Midbrain (tissue), 1 donor: ENCODE results near the gene TST.
A peak's percentile ranks its signal among the peaks of the same experiment; 100 is the strongest.

Experiments
- DNase-seq: peaks from one replicate; lab custom pipeline; 2025; lab: John Stamatoyannopoulos, UW

The TST gene

GRCh38 chr22:37053310-37054055 lies 34.2 kb upstream of the TST start:
- DNase-seq = no peak

- no peak for DNase-seq
These were observed 33.4 kb upstream of the TST start for GRCh38 chr22:37052386-37053309.

- DNase-seq = peak; percentile 74
These were observed 32.4 kb upstream of the TST start, which contains the start of gene KCTD17 for GRCh38 chr22:37051391-37052385. TSS of gene KCTD17 (plus strand) at chr22:37051742. CDS start at chr22:37051761, 19 bp downstream.

GRCh38 chr22:37050913-37051312 lies 31.7 kb upstream of the TST start:
- DNase-seq = no peak

- no peak for DNase-seq
These were observed 30.0 kb upstream of the TST start for GRCh38 chr22:37049224-37049623.

GRCh38 chr22:37048133-37048532 lies 28.9 kb upstream of the TST start:
- no peak for DNase-seq

- no peak for DNase-seq
These were observed 27.8 kb upstream of the TST start for GRCh38 chr22:37047006-37047405.

- no peak for DNase-seq
These were observed 27.3 kb upstream of the TST start for GRCh38 chr22:37046589-37046988.

- DNase-seq = no peak
These were observed 26.7 kb upstream of the TST start for GRCh38 chr22:37045958-37046357.

- DNase-seq = no peak
These were observed 25.7 kb upstream of the TST start for GRCh38 chr22:37044634-37045625.

- DNase-seq = no peak
These were observed 24.7 kb upstream of the TST start for GRCh38 chr22:37043828-37044538.

- DNase-seq = no peak
These were observed 24.1 kb upstream of the TST start for GRCh38 chr22:37043209-37043827.

- no peak for DNase-seq
These were observed 20.2 kb upstream of the TST start for GRCh38 chr22:37039466-37039865.

GRCh38 chr22:37037669-37038068 lies 18.4 kb upstream of the TST start:
- DNase-seq = no peak

GRCh38 chr22:37036655-37037377 lies 17.6 kb upstream of the TST start:
- DNase-seq = no peak

GRCh38 chr22:37033605-37034430 lies 14.6 kb upstream of the TST start:
- no peak for DNase-seq

- no peak for DNase-seq
These were observed 13.6 kb upstream of the TST start for GRCh38 chr22:37032535-37033460.
